PC-9 (cell line): ENCODE measurements around the gene ERCC6L2. TPM values are rescaled to one million over a fixed set of nuclear protein-coding genes. Genes with fewer than 3 reads are reported as not detected.

Experiments
- BruUV-seq: library from RNA; stranded (reverse); fragments of 400-500 nt; replicated peaks from 2 replicates; lab custom pipeline; 2021; lab: Mats Ljungman, UMichigan
- CTCF ChIA-PET: fragments of 300-600 bp; sonication (Branson Sonifier 250); formaldehyde crosslinking; loops from one replicate; lab custom pipeline; 2022; ENCODE audit warnings: antibody characterized with exemption; lab: Charles Lee
- POLR2A ChIA-PET: fragments of 300-600 bp; sonication (Branson Sonifier 250); formaldehyde crosslinking; loops from one replicate; lab custom pipeline; 2022; ENCODE audit warnings: antibody characterized with exemption; ENCODE audit not compliant: unreplicated experiment; lab: Charles Lee
- DNase-seq, 2 experiments: peaks; one replicate each; pipeline versions ENCODE4 v3.0.0 to v3.0.0-alpha.2; 2015 to 2022; ENCODE audit warnings: mixed read lengths in 1 of 2
- H2AFZ ChIP-seq: fragments of 200-600 bp; sonication (generic); 2 replicates; pipeline ENCODE4 v1.8.1; 2017; ENCODE audit warnings: antibody characterized with exemption
- H3F3A ChIP-seq: fragments of 200-600 bp; sonication (generic); 2 replicates; pipeline ENCODE4 v1.8.1; 2017; ENCODE audit warnings: antibody characterized with exemption, mild to moderate bottlenecking, low read depth; ENCODE audit not compliant: insufficient read depth
- H3K27ac ChIP-seq: fragments of 200-600 bp; sonication (generic); 2 replicates; pipeline ENCODE4 v1.6.1; 2016; ENCODE audit warnings: mixed run types
- H3K27me3 ChIP-seq: fragments of 200-600 bp; sonication (generic); 2 replicates; pipeline ENCODE4 v1.6.1; 2016; ENCODE audit warnings: low read depth, mixed run types; ENCODE audit not compliant: insufficient read depth
- H3K36me3 ChIP-seq: fragments of 200-600 bp; sonication (generic); 2 replicates; pipeline ENCODE4 v1.6.1; 2016; ENCODE audit warnings: low read depth, mixed run types
- H3K4me1 ChIP-seq: fragments of 200-600 bp; sonication (generic); replicated peaks from 2 replicates; pipeline ENCODE4 v1.6.1; 2016; ENCODE audit warnings: mixed run types; ENCODE audit not compliant: insufficient read depth
- H3K4me2 ChIP-seq: fragments of 200-600 bp; sonication (generic); 2 replicates; pipeline ENCODE4 v1.6.1; 2017; ENCODE audit warnings: mixed run types
- H3K4me3 ChIP-seq: fragments of 200-600 bp; sonication (generic); 2 replicates; pipeline ENCODE4 v1.6.1; 2016; ENCODE audit warnings: mixed run types
- H3K79me2 ChIP-seq: fragments of 200-600 bp; sonication (generic); 2 replicates; pipeline ENCODE4 v1.6.1; 2017; ENCODE audit warnings: low read depth, mixed run types
- H3K9me2 ChIP-seq: fragments of 200-600 bp; sonication (generic); 2 replicates; pipeline ENCODE4 v1.8.1; 2017; ENCODE audit warnings: mild to moderate bottlenecking; ENCODE audit not compliant: insufficient read depth
- H3K9me3 ChIP-seq: fragments of 200-600 bp; sonication (generic); 2 replicates; pipeline ENCODE4 v1.8.1; 2016; ENCODE audit warnings: low read depth; ENCODE audit not compliant: insufficient read depth
- H4K20me1 ChIP-seq: fragments of 200-600 bp; sonication (generic); 2 replicates; pipeline ENCODE4 v1.8.1; 2017; ENCODE audit not compliant: insufficient read depth
- CTCF ChIP-seq: fragments of 200-600 bp; sonication (generic); conservative IDR thresholded peaks from 2 replicates; pipeline ENCODE4 v1.6.1; 2017; ENCODE audit warnings: mixed run types, antibody characterized with exemption, mild to moderate bottlenecking, moderate library complexity
- EZH2 ChIP-seq: fragments of 200-600 bp; sonication (generic); IDR thresholded peaks from 2 replicates; pipeline ENCODE4 v1.8.0; 2017; ENCODE audit warnings: antibody characterized with exemption, low read depth
- intact Hi-C: fragments of 100-400 bp; cut with micrococcal nuclease; formaldehyde crosslinking; loops from one replicate; pipeline ENCODE4 v1.10.0; 2022; ENCODE audit not compliant: unreplicated experiment
- total RNA-seq: library from RNA; stranded (reverse); gene quantifications from 2 replicates; pipeline ENCODE4 v1.2.3, GENCODE V29; 2021

Gene ERCC6L2
- total RNA-seq, 1 experiment from 2014 or later, result 41.4 TPM

GRCh38 chr9:95977371-95977770 is 101.9 kb downstream of the ERCC6L2 start:
- H3K27ac ChIP-seq, result no peak overlapping the region
- no peak overlapping the region for H3K4me2 ChIP-seq
- H3F3A ChIP-seq, result no peaks in the 10 kb centered on the region; the same call in 1 of the 2 replicates
- no peak overlapping the region for H2AFZ ChIP-seq
- H3K9me2 ChIP-seq, result no peaks in the 10 kb centered on the region
- intact Hi-C loops, result no loop called here
- H3K4me1 ChIP-seq, result no peaks in the 10 kb centered on the region
- ChIA-PET CTCF (no interaction called here), POLR2A (no interaction called here)
- 0 out of 2 replicates have a peak, but pooled peaks cover 10% of the 10 kb centered on the region for H3K36me3 ChIP-seq
- TF ChIP-seq CTCF (no peak), EZH2 (no peak)
- no TSS peak for BruUV-seq
- no peaks in the 10 kb centered on the region for H3K9me3 ChIP-seq
- H3K79me2 ChIP-seq, result no peaks in the 10 kb centered on the region
- no peak overlapping the region for H3K4me3 ChIP-seq
- H4K20me1 ChIP-seq, result no peaks in the 10 kb centered on the region
- no peak for DNase-seq
- no peaks in the 10 kb centered on the region for H3K27me3 ChIP-seq

- CTCF ChIA-PET, result no interaction called here
- Histone ChIP-seq H3K4me2 (no peak overlapping the region), H3K4me1 (no peaks in the 10 kb centered on the region), H4K20me1 (no peaks in the 10 kb centered on the region), H2AFZ (no peak overlapping the region), H3K4me3 (no peak overlapping the region), H3K27ac (no peak overlapping the region), H3K79me2 (no peaks in the 10 kb centered on the region), H3F3A (no peaks in the 10 kb centered on the region; the same call in 1 of the 2 replicates), H3K36me3 (0 out of 2 replicates have a peak, but pooled peaks cover 5% of the 10 kb centered on the region), H3K9me3 (no peaks in the 10 kb centered on the region), H3K9me2 (no peaks in the 10 kb centered on the region), H3K27me3 (no peaks in the 10 kb centered on the region)
- POLR2A ChIA-PET, result no interaction called here
- intact Hi-C loops, result no loop called here
- no TSS peak for BruUV-seq
- no peak for TF ChIP-seq EZH2
- TF ChIP-seq CTCF, result no peak
- DNase-seq, result no peak
These were observed 102.6 kb downstream of the ERCC6L2 start for GRCh38 chr9:95978106-95978505.

- CTCF ChIA-PET, result no interaction called here
- no peaks in the 10 kb centered on the region for H3K27me3 ChIP-seq
- H4K20me1 ChIP-seq, result no peaks in the 10 kb centered on the region
- no peak for DNase-seq
- no peaks in the 10 kb centered on the region for H3K4me1 ChIP-seq
- no peaks in the 10 kb centered on the region; the same call in 1 of the 2 replicates for H3F3A ChIP-seq
- H3K79me2 ChIP-seq, result no peaks in the 10 kb centered on the region
- TF ChIP-seq EZH2 (no peak), CTCF (no peak)
- no peak overlapping the region for H3K4me2 ChIP-seq
- H3K9me3 ChIP-seq, result no peaks in the 10 kb centered on the region
- intact Hi-C loops, result no loop called here
- no peaks in the 10 kb centered on the region for H3K9me2 ChIP-seq
- POLR2A ChIA-PET, result no interaction called here
- H3K36me3 ChIP-seq, result 0 out of 2 replicates have a peak, but pooled peaks cover 4% of the 10 kb centered on the region
- H3K27ac ChIP-seq, result no peak overlapping the region
- no TSS peak for BruUV-seq
- no peak overlapping the region for H2AFZ ChIP-seq
- H3K4me3 ChIP-seq, result no peak overlapping the region
These were observed 104.0 kb downstream of the ERCC6L2 start for GRCh38 chr9:95979446-95979845.
